ENCODE measurements around the gene PPP2R5E.
"Not testable (repeated sequence)": the region's sequence is repeated elsewhere in the genome, so short reads cannot be mapped to it uniquely, and the experiment has no call there.

PPP2R5E gene

DNA sequence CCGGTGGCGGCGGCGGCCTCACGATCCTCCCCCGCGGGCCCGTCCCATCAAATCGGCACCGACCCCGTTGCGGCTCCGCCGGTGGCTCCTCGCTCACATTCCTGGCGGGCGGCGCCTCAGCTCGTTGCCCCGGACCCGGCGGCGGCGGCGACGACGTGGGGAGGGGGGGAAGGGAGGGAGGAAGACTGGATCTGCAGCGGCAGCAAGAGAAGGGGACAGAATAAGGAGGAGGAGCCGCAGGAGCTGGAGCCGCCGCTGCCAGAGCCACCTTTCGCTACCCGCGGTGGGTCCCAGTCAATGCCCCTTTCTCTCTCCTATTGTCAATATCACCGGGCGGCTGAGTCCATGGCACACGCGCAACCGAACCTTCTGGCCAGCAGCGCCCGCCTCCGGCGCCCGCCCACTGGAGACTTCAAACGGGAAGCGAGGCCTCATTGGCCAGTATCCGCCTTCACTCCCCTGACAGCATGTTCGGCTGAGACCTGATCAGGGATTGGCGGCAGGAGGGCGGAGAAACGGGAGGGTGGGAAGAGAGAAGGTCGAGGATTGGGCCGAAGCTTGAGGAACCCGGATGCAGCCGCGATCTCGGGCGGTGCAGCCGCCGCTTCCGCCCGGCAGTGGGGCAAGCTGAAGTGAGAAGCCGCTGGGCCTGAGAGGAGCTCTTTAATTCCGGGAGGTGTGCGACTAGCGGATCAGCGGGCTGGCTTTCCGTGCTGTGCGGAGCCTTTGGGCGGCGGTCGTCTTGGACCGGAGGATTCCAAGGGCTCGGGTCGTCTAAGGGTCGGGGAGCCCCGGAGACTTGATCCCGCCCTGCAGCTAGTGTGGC, at the start of gene PPP2R5E:
PPP2R5E (minus strand) TSS at position 378 of the 826 bp plus-strand sequence. CDS start 3,692 bp downstream, outside the sequence.
- H3K9me3 ChIP-seq (ENCODE audit: control insufficient read depth in 1 of 2, low read length in 2 of 2), result no peaks in the 10 kb centered on the region
- H3K4me1 ChIP-seq (ENCODE audit: control insufficient read depth in 1 of 2, insufficient read depth in 2 of 2, low read length in 2 of 2), result peaks cover 20 to 25% of the 10 kb centered on the region in 2 donors
- no peaks in the 10 kb centered on the region for H3K27me3 ChIP-seq (ENCODE audit: low read depth, low read length)
- H3K4me3 ChIP-seq (ENCODE audit: low read depth in 1 of 2, low read length in 2 of 2), result peak within 1 kb of the TSS; percentile 97 to 98
- peaks cover 6 to 8% of the 10 kb centered on the region in 2 donors for H3K36me3 ChIP-seq (ENCODE audit: control insufficient read depth in 1 of 2, insufficient read depth in 2 of 2, low read length in 2 of 2)
- H3K27ac ChIP-seq (ENCODE audit: low read length), result peak within 1 kb of the TSS; percentile 89

DNA sequence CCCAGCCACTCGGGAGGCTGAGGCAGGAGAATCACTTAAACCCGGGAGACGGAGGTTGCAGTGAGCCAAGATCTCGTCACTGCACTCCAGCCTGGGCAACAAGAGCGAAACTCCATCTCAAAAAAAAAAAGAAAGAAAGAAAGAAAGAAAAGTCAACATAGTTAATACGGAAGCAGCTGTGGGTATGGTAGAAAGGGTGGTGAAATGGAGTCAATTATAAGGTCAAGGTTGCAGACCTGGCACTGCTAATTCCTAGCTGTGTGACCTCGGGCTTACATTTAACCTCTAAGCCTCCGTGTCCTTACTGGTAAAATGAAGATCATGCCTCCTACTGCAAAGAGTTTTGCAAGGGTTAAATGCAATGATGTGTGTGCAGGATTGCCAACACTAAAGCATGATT, 39.9 kb upstream of the PPP2R5E start:
- H3K4me1 ChIP-seq (ENCODE audit: control insufficient read depth in 1 of 2, insufficient read depth in 2 of 2, low read length in 2 of 2); H3K27ac ChIP-seq (ENCODE audit: low read length); H3K27me3 ChIP-seq (ENCODE audit: low read depth, low read length); H3K36me3 ChIP-seq (ENCODE audit: control insufficient read depth in 1 of 2, insufficient read depth in 2 of 2, low read length in 2 of 2); H3K9me3 ChIP-seq (ENCODE audit: control insufficient read depth in 1 of 2, low read length in 2 of 2); H3K4me3 ChIP-seq (ENCODE audit: low read depth in 1 of 2, low read length in 2 of 2): not testable (repeated sequence)

DNA sequence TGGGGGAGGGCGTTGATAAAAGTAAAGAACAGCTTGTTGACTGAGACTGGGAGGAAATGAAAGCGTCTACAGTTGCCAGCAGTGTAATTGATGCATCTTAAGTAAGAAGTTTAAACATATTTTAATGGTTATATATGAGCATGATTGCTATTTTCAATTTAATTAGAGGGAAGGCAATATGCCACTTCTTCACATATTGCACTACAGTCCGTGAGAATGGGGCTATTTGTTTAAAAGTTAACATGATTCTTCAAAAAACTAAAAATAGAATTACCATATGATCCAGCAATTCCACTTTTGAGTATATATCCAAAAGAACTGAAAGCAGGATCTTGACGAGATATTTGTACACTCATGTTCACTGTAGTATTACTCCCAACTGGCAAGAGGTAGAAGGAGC, 38.3 kb upstream of the PPP2R5E start:
- Histone ChIP-seq H3K4me1 (ENCODE audit: control insufficient read depth in 1 of 2, insufficient read depth in 2 of 2, low read length in 2 of 2) (no peaks in the 10 kb centered on the region), H3K27ac (ENCODE audit: low read length) (no peak overlapping the region), H3K9me3 (ENCODE audit: control insufficient read depth in 1 of 2, low read length in 2 of 2) (no peaks in the 10 kb centered on the region), H3K27me3 (ENCODE audit: low read depth, low read length) (no peaks in the 10 kb centered on the region), H3K4me3 (ENCODE audit: low read depth in 1 of 2, low read length in 2 of 2) (no peak overlapping the region), H3K36me3 (ENCODE audit: control insufficient read depth in 1 of 2, insufficient read depth in 2 of 2, low read length in 2 of 2) (no peaks in the 10 kb centered on the region)

DNA sequence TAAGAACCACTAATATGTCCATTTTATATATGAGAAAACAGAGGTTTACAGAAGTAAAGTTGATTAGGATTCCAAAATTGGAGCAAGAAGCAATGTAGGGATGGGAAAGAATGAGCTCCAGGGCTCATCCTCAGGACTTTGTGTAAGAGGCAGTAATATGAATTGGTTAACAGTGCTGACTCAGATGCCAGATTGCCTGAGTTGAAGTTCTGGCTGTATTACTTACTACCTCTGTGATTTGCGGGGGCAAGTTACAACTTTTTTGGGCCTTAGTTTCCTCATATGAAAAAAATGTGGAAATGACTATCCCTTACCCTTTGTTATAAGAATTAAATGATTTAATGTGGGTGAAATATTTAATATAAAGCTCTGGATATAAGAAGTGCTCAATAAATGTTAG, 35.1 kb upstream of the PPP2R5E start:
- H3K36me3 ChIP-seq (ENCODE audit: control insufficient read depth in 1 of 2, insufficient read depth in 2 of 2, low read length in 2 of 2), result no peaks in the 10 kb centered on the region
- H3K27ac ChIP-seq (ENCODE audit: low read length), result no peak overlapping the region
- H3K27me3 ChIP-seq (ENCODE audit: low read depth, low read length), result no peaks in the 10 kb centered on the region
- no peak overlapping the region for H3K4me3 ChIP-seq (ENCODE audit: low read depth in 1 of 2, low read length in 2 of 2)
- no peaks in the 10 kb centered on the region for H3K9me3 ChIP-seq (ENCODE audit: control insufficient read depth in 1 of 2, low read length in 2 of 2)
- H3K4me1 ChIP-seq (ENCODE audit: control insufficient read depth in 1 of 2, insufficient read depth in 2 of 2, low read length in 2 of 2), result no peaks in the 10 kb centered on the region

DNA sequence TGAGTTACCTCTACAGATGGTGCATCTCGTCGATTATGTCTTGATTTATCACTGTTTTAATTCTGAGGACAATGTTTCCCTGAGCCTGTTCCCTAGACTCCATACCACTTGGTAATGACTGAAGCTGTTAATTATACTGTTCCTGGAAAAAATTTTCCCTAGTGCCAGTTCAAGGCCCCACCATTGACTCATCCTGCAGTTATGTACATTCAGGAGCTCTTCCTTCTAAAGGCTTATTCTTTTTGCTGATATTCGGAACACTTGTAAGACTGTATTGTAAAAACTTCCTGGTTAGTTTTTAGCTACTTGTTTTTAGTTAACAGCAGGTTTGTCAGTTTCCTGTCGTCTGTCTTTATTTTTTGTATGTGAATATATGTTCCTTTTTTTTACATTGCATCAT, 30.4 kb upstream of the PPP2R5E start:
- H3K4me1 ChIP-seq (ENCODE audit: control insufficient read depth in 1 of 2, insufficient read depth in 2 of 2, low read length in 2 of 2), result no peaks in the 10 kb centered on the region
- H3K9me3 ChIP-seq (ENCODE audit: control insufficient read depth in 1 of 2, low read length in 2 of 2), result no peaks in the 10 kb centered on the region
- H3K4me3 ChIP-seq (ENCODE audit: low read depth in 1 of 2, low read length in 2 of 2), result no peak overlapping the region
- H3K27ac ChIP-seq (ENCODE audit: low read length), result no peak overlapping the region
- no peaks in the 10 kb centered on the region for H3K36me3 ChIP-seq (ENCODE audit: control insufficient read depth in 1 of 2, insufficient read depth in 2 of 2, low read length in 2 of 2)
- no peaks in the 10 kb centered on the region for H3K27me3 ChIP-seq (ENCODE audit: low read depth, low read length)

DNA sequence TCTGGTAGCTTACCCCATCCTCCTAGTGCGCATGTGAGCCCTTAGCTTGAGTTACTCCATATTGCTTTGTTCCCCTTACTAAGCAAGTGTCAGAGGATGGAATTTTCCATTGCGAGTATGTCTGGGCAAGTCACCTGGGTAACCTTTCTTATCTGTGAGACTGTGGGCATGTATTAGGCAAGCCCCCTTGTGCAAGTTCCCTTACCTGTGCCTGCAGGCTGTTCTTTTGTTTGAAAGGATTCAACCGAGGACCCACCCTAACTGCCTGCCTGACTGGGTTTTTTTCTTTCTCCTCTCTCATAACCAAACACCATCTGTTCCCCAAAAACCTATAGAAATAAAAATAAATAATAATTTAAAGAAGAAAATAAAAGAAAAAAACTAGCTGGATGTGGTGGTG, 22.3 kb upstream of the PPP2R5E start:
- Histone ChIP-seq H3K4me3 (ENCODE audit: low read depth in 1 of 2, low read length in 2 of 2) (no peak overlapping the region), H3K27me3 (ENCODE audit: low read depth, low read length) (no peaks in the 10 kb centered on the region), H3K4me1 (ENCODE audit: control insufficient read depth in 1 of 2, insufficient read depth in 2 of 2, low read length in 2 of 2) (no peaks in the 10 kb centered on the region), H3K27ac (ENCODE audit: low read length) (no peak overlapping the region), H3K36me3 (ENCODE audit: control insufficient read depth in 1 of 2, insufficient read depth in 2 of 2, low read length in 2 of 2) (no peaks in the 10 kb centered on the region), H3K9me3 (ENCODE audit: control insufficient read depth in 1 of 2, low read length in 2 of 2) (peaks cover 0 to 2% of the 10 kb centered on the region in 2 donors)

DNA sequence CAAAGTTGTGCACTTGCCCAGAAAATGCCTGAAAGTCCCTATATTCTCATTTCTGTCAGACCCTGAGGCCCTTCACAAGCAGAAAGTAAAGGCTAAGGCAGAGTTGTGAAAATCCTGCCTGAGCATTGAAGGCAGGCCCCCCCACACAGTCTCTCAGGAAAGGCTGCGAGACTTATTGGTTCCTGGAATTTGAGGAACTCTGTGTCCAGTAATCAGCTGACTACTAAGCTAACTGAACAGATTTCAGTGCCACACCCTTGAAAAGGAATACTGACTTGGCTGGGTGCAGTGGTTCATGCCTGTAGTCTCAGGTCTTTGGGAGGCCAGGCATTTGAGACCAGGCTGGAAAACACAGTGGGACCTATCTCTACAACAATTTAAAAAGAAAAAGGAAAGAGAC, 21.1 kb upstream of the PPP2R5E start:
- Histone ChIP-seq H3K4me3 (ENCODE audit: low read depth in 1 of 2, low read length in 2 of 2) (no peak overlapping the region), H3K4me1 (ENCODE audit: control insufficient read depth in 1 of 2, insufficient read depth in 2 of 2, low read length in 2 of 2) (no peaks in the 10 kb centered on the region), H3K27me3 (ENCODE audit: low read depth, low read length) (no peaks in the 10 kb centered on the region), H3K27ac (ENCODE audit: low read length) (no peak overlapping the region), H3K36me3 (ENCODE audit: control insufficient read depth in 1 of 2, insufficient read depth in 2 of 2, low read length in 2 of 2) (no peaks in the 10 kb centered on the region), H3K9me3 (ENCODE audit: control insufficient read depth in 1 of 2, low read length in 2 of 2) (peaks cover 0 to 2% of the 10 kb centered on the region in 2 donors)

DNA sequence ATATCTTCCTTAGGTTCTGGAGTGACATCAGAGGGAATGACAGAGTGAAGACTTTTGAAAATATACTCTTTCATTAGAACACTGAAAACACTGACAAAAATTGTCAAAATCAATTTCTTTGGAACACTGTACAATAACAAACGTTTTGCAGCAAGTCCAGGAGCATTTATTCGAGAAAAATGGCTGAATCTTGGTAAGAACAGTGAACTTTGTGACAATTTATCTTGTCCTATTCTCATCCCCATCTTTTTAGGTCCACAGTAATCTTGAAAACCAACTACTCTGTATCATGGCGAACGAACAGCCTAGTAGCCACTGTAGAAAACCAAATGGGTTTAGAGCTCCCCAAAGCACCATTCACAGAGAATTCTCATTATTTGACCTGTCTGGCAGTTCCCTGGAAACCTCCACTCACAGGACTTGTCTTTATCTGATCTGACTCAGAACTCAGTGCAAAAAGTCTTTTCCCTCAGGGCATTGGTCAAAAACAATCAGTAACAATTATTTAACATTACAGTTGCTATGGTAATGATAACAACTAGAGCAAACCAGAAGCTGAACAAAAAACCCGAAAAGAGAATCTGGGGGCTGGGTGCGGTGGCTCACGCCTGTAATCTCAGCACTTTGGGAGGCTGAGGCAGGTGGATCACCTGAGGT, 20.3 kb upstream of the PPP2R5E start:
- Histone ChIP-seq H3K27ac (ENCODE audit: low read length) (no peak overlapping the region), H3K4me3 (ENCODE audit: low read depth in 1 of 2, low read length in 2 of 2) (no peak overlapping the region), H3K9me3 (ENCODE audit: control insufficient read depth in 1 of 2, low read length in 2 of 2) (peaks cover 0 to 2% of the 10 kb centered on the region in 2 donors), H3K36me3 (ENCODE audit: control insufficient read depth in 1 of 2, insufficient read depth in 2 of 2, low read length in 2 of 2) (no peaks in the 10 kb centered on the region), H3K4me1 (ENCODE audit: control insufficient read depth in 1 of 2, insufficient read depth in 2 of 2, low read length in 2 of 2) (no peaks in the 10 kb centered on the region), H3K27me3 (ENCODE audit: low read depth, low read length) (no peaks in the 10 kb centered on the region)

DNA sequence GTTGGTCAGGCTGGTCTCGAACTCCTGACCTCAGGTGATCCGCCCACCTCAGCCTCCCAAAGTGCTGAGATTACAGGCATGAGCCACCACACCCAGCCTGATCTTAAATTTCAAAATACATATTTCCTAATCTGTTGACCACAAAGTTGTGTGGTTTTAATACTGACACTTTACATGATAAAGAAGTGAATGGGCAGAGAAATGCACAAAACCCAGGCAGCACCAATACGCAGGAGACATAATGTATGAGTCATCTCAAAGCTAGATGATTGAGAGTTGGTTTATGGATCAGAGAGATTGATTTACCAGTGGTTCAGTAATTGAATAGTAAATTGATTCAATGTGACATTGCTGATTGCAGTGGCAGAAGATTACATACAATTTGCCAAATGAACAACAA, 19.2 kb upstream of the PPP2R5E start:
- Histone ChIP-seq H3K4me3 (ENCODE audit: low read depth in 1 of 2, low read length in 2 of 2) (no peak overlapping the region), H3K36me3 (ENCODE audit: control insufficient read depth in 1 of 2, insufficient read depth in 2 of 2, low read length in 2 of 2) (no peaks in the 10 kb centered on the region), H3K27ac (ENCODE audit: low read length) (no peak overlapping the region), H3K4me1 (ENCODE audit: control insufficient read depth in 1 of 2, insufficient read depth in 2 of 2, low read length in 2 of 2) (no peaks in the 10 kb centered on the region), H3K9me3 (ENCODE audit: control insufficient read depth in 1 of 2, low read length in 2 of 2) (peaks cover 0 to 2% of the 10 kb centered on the region in 2 donors), H3K27me3 (ENCODE audit: low read depth, low read length) (no peaks in the 10 kb centered on the region)

DNA sequence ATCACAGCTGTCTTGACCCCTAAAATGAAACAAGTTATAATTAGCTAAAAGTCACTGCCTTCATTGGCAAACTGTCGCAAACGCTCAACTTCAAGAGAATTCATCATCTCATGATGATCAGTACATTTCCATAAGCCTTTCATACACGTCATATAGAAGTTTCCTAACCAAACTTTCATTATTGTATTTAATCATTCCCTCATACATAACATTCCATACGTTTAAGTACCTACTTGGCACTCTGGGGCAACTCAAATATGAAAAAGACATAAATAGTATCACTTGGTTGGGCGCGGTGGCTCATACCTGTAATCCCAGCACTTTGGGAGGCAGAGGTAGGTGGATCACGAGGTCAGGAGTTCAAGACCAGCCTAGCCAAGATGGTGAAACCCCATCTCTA, 12.4 kb upstream of the PPP2R5E start:
- Histone ChIP-seq H3K4me3 (ENCODE audit: low read depth in 1 of 2, low read length in 2 of 2) (no peak overlapping the region), H3K4me1 (ENCODE audit: control insufficient read depth in 1 of 2, insufficient read depth in 2 of 2, low read length in 2 of 2) (no peaks in the 10 kb centered on the region), H3K9me3 (ENCODE audit: control insufficient read depth in 1 of 2, low read length in 2 of 2) (no peaks in the 10 kb centered on the region), H3K27ac (ENCODE audit: low read length) (no peak overlapping the region), H3K27me3 (ENCODE audit: low read depth, low read length) (no peaks in the 10 kb centered on the region), H3K36me3 (ENCODE audit: control insufficient read depth in 1 of 2, insufficient read depth in 2 of 2, low read length in 2 of 2) (no peaks in the 10 kb centered on the region)

DNA sequence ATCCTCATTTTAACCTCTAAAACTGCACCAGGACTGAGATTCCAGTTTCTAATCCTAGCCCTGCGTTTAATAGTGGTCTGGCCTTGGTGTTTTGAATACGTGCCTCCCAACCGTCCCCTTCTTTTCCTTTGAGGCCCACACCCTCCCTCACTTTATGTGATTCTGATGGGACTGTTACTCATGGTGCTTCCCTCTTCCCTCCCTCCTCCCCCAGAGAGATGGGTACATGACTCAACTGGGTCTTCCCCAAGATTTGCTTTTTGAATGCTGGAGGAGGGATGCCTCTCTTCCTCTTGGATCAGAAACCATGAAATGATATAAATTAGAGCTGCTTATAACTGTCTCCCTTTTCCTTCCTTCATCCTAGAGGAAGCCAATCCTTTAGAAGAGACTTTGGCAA, 8.2 kb upstream of the PPP2R5E start:
- Histone ChIP-seq H3K4me3 (ENCODE audit: low read depth in 1 of 2, low read length in 2 of 2) (no peak overlapping the region), H3K27ac (ENCODE audit: low read length) (no peak overlapping the region), H3K9me3 (ENCODE audit: control insufficient read depth in 1 of 2, low read length in 2 of 2) (no peaks in the 10 kb centered on the region), H3K36me3 (ENCODE audit: control insufficient read depth in 1 of 2, insufficient read depth in 2 of 2, low read length in 2 of 2) (no peaks in the 10 kb centered on the region), H3K4me1 (ENCODE audit: control insufficient read depth in 1 of 2, insufficient read depth in 2 of 2, low read length in 2 of 2) (no peaks in the 10 kb centered on the region), H3K27me3 (ENCODE audit: low read depth, low read length) (no peaks in the 10 kb centered on the region)
